Measurements from ENCODE around the gene TTN.
"Not testable (repeated sequence)": the region's sequence is repeated elsewhere in the genome, so short reads cannot be mapped to it uniquely, and the experiment has no call there.

TTN gene

DNA sequence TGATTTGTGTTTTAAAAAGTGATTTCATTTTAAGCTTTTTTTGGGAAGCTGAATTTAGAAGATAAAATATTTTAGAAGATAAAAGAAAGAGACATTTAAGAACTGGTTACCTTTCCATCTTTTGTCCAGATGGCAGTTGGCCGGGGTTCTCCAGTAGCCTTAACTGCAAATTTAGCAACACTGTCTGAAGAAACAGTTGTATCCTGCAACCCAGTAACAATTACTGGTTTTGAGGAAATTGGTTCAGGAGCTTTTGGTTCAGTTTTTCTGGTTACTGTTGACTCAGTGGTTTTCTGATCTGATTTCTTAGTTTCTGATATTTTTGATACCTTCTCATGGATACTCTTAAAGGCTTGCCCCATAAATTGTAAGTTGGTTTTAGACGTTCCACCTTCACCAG, 277.1 kb downstream of the TTN start:
- no peak for DNase-seq (ENCODE audit: low read depth)

DNA sequence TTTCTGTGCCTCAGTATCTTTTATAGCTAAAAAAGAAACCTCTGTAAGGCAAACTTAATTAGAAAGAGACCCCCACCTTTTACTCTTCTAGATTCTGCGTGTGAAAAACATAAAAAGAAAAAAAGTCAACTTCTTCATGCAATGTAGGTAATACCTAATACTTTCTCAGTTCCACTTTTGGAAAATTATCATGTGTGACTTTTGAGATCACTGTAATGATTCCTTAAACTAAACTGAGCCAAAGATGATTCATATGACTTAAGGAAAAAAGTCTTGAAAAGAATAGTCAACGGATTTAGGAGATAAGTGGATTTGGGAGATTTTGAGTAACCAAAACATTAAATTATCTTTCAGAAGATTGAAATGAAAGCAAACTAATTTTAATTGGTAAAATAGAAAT, 278.0 kb downstream of the TTN start:
- no peak for DNase-seq (ENCODE audit: low read depth)

DNA sequence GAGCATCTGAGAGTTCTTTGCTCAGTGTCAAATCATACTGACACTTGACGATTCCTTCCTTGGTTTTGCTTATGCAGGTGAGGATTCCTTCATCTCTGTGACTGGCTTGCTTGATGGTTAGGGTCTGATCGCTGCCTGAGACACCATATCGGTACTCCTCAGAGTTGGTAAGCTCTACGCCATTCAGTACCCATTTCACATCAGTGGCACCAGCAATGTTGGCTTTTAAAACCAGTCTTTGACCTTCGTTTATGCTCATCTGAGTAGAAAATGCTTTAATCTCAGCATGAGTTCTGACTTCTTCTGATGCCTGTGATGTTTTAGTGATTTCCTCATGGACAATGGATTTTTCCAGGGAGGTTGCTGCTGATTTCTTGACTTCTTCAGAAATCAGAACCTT, 278.6 kb downstream of the TTN start:
- DNase-seq (ENCODE audit: low read depth), result no peak

DNA sequence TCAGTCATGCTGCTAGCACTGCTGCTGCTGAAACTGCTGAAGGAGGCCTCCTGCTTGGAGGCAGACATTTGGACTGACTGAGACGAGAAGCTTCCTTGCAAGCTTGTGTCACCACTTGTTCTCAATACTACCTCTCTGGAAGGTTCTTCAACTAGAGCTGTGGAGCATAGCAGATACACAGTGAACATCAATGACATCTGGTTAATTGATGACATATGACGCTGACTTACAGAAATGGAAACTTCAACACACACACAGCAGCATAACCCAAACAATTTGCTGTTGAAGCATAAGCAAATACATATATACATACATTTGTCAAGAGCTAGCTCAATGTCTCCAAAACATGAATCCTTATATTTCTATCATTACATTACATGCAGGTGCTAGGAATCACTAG, 279.6 kb downstream of the TTN start:
- DNase-seq (ENCODE audit: low read depth), result no peak

DNA sequence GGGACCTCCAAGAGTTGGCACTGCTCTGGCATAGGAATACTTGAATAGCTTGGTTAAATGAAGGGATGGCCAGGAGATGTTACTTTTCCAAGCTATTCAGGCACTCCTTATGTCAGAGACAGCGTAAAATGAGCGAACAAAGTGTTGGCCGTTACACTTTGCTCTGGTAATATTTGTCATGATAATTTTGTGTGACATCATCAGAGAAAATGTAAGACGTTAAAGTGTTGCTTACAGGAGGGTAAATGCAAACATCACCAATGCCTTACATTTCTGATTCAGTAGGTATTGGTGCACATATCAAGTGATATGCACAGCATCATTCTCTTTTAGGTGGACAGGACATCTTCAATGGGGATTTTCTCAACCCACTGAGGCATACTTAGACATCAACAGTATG, 281.0 kb downstream of the TTN start:
- no peak for DNase-seq (ENCODE audit: low read depth)

DNA sequence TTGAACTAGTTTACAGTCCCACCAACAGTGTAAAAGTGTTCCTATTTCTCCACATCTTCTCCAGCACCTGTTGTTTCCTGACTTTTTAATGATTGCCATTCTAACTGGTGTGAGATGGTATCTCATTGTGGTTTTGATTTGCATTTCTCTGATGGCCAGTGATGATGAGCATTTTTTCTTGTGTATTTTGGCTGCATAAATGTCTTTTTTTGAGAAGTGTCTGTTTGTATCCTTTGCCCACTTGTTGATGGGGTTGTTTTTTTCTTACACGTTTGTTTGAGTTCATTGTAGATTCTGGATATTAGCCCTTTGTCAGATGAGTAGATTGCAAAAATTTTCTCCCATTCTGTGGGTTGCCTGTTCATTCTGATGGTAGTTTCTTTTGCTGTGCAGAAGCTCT, 281.8 kb downstream of the TTN start:
- DNase-seq (ENCODE audit: low read depth), result not testable (repeated sequence)

DNA sequence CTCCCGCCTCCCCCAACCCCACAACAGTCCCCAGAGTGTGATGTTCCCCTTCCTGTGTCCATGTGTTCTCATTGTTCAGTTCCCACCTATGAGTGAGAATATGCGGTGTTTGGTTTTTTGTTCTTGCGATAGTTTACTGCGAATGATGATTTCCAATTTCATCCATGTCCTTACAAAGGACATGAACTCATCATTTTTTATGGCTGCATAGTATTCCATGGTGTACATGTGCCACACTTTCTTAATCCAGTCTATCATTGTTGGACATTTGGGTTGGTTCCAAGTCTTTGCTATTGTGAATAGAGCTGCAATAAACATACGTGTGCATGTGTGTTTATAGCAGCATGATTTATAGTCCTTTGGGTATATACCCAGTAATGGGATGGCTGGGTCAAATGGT, 282.2 kb downstream of the TTN start:
- DNase-seq (ENCODE audit: low read depth), result not testable (repeated sequence)

DNA sequence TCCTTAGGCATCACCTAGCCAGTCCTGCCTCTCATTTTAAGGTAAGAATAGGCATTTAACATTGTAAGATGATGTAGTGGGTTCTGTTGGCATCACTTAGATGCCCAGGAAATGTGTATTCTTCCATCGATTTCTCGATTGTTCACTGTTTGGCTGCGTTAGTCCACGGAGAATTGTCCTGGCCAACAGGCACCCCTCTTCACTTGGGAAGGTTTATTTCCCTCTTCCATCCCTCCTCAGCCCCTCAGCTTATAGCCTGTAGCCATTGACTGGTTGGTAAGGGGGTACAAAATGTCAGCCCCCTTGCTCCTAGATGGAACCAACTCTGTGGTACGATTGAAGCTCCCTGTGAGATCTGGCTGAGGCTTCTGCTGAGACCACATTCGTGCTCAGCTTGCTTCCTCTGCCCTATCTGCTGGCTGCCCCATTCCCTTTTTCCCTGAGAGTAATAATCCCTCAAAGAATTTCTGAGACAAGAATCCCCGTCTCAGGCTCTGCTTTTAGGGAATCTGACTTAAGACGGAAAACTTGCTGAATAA, 283.6 kb downstream of the TTN start:
- no peak for DNase-seq (ENCODE audit: low read depth)

DNA sequence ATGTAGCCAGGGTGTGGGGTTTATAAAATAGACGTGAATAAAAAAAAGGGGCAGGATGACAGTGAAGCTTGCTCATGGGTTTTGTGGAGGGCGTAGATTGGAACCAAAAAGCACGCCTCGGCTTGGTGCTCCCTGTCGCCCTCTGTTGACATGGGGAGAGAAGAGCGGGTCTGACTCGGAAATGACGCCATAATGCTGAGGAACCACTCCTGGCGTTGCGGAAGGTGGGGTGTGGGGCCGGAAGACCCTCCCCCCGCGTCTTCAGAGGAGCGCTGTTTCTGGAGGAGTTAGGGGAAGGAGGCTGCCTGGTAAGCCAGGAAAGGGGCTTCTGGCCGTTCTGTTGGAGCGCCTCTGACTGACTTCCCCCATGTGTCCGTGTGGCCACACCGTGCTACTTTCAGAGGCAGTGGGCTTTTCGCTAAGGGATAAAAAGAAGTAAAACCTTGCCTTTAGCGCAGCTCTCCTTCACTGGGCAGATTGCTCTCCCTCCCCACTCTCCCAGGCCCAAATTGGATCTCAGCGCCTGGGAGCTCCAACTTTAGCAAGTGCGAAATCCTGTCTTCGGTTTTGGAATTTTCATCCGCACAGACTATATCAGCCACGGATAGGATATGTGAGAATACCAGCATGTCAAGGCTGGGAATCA, 284.1 kb downstream of the TTN start:
- DNase-seq (ENCODE audit: low read depth), result peak; percentile 76

DNA sequence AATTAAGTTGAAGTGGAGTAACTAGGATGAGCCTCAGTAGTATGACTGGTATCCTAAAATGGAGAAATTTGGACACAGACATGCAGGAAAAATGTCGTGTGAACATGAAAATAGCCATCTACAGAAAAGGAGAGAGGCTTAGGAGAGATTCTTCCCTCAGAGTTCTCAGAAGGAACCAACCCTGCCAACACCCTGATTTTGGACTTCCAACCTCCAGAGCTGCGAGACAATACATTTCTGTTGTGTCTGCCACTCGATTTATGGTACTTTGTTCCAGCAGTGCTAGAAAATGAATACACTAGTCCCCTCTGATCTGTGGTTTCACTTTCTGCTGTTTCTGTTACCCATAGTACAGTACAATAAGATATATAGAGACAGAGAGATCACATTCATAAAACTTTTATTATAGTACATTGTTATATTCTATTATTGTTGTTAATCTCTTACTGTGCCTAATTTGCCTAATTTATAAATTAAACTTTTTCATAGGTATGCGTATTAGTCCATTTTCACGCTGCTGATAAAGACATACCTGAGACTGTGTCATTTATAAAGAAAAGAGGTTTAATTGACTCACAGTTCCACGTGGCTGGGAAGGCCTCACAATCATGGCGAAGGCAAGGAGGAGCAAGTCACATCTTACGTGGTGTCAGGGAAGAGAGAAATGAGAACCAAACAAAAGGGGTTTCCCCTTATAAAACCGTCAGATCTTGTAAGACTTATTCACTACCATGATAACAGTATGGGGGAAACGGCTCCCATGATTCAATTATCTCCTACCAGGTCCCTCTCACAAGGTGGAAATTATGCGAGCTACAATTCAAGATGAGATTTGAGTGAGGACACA, 285.7 kb downstream of the TTN start:
- DNase-seq (ENCODE audit: low read depth), result no peak

DNA sequence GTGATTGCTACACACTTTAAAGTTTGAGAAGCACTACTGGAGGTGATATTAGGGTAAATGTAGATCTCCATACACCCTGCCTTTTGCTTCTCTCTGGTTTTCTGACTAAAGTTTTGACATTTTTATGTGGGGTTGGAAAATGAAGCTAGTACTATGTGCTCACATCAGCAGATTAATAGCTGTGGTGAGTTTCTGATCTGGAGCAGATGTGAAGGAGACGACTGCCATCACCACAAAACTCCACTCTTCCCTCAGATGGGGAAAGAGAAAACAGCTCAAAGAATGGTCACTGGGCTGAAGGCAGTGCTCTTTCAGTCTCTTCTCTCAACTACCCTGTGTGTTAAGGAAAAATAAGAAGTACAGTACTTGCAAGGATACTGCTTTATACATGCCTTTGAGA, 289.7 kb downstream of the TTN start:
- DNase-seq (ENCODE audit: low read depth), result no peak

DNA sequence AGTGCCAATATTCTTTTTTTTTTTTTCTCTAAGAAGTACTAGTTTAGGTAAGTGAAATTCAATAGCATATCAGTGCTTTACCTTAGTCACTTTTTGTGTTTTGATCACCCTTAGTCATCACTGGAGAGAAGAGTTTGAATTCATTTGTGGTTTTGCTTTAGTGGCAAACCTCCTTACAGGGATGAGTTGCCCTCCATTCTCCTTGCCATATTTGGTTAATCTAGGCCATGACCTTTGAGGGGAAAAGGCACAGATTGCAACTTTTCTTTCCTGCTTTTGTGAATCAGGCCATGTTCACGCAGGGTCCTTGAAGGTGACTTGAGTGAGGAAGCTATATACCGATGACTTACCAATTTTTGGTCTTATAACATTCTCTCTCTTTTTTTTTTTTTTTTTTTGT, 292.6 kb downstream of the TTN start:
- DNase-seq (ENCODE audit: low read depth), result no peak

DNA sequence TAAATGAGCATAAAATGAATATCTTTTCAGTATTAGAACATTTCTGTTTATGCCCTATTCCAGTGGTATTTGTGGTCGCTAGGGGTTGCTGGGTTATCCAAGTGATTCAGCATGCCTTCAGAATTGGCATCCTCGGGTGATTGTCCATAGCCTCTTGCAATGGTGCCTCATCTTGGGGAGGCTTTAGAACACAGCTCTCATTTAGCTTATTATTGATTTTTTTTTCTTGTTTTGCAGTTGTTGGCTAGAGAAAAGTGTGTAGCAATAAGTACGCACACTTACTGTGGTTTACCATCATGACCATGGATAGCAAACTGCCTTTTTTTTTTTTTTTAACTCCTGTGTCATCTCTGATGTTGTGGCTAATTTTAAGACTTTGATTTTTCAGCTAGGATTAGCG, 293.3 kb downstream of the TTN start:
- DNase-seq (ENCODE audit: low read depth), result no peak

DNA sequence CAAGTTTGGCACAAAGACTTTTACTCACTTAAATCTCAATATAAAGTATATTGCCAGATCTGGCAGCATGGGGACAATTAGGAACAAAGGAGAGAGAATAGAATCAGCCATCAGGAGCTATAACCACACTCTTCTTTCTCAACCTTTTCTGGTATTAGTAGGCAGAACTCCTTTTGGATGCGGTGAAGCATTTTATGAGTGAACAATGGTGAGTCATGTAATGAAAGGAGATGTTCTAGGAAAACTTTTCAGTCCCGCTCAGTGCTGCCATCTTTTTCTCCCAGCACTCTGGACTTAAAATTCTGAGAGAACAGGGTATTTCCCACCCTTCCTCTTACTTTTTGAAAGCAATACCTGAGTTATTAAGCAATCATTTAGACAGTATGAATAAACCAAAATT, 294.7 kb downstream of the TTN start:
- DNase-seq (ENCODE audit: low read depth), result no peak

DNA sequence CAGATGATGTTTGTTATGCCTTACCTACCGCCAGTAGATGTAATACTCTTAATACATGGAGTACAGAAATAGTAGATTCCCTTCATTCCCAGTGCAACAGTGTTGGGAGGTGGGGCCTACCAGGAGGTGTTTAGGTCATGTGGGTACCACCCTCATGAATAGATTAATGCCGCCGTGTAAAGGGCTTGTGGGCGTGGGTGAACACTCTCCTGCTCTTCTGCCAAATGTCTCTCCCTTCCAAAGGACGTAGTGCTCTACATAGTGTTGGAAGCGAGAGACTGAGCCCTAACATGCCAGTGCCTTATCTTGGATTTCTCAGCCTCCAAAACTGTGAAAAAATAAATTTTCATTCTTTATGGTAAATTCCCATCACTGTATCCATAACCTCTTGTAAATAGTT, 296.8 kb downstream of the TTN start:
- DNase-seq (ENCODE audit: low read depth), result no peak

DNA sequence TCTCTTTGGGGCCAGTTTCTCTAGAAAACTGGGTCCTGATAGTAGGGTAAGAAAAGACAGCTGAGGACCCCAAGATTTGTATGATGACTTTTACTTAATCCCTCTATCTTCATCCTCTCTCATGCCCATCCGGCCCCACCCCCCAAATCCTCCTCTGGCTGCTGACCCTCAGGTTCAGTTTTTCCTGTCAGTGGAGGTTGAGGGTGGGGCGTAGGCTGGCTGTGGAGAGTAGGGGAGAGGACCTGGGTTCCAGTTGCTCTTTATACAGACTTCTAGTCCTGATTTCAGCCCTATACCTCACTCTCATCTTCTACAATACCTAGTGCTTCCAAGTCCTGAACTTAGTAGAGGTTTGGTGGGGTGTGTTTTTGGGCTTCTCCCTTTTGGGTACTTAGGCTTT, 298.6 kb downstream of the TTN start:
- DNase-seq (ENCODE audit: low read depth), result no peak

DNA sequence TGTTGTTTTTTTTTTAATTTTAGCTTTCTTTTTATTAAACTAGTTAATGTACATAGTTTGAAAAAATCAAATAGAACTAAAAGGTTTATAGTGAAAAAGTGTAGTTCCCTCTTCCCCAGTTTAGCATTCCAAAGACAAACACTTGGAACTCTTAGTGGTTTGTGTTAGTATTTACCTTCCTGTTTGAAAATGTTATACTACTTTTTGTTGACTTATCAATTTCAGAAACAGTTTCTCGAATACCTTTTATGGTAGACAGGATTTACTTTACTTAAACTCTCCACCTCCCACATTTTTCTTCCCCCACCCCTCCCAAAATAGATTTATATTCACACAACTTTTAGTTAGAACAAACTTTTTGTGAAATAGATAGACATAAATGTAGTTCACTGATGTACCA, 300.3 kb downstream of the TTN start:
- DNase-seq (ENCODE audit: low read depth), result no peak

DNA sequence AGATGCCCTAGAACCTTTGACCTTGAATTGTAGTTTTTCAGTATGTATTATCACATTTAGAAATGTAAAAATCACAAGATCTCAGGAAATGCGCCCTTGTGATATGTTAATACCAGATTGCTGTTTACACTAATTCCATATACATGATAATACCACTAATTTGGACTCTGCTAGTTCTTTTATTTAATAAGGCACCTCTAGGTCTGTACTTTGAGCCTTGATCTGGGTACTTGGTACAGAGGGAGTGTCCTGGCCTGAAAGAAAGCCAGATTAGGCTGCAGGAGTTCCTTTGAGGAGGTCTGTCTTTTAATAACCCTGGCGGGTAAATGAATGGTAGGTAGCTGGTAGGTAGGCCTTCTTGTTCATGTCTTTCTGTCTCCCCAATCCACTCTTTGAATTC, 300.7 kb downstream of the TTN start:
- DNase-seq (ENCODE audit: low read depth), result no peak

DNA sequence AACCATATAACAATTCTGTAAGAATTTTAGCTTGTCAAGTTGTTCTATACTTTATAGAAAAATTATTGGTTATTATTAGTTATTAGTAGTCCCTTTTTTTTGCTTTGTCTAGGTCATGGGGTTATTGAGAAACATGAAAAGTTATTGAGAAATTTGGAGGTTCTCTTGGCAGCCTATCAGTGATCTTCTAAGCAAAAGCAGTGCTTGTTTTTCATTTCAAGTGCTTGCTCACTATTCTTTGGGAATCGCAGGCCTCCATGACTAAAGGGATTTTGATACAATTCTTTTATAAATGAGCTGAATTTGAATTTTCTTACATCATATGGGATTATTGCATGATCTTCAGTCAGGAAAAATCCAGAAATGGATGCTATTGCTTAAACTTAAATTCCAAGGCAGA, 301.1 kb downstream of the TTN start:
- DNase-seq (ENCODE audit: low read depth), result no peak

DNA sequence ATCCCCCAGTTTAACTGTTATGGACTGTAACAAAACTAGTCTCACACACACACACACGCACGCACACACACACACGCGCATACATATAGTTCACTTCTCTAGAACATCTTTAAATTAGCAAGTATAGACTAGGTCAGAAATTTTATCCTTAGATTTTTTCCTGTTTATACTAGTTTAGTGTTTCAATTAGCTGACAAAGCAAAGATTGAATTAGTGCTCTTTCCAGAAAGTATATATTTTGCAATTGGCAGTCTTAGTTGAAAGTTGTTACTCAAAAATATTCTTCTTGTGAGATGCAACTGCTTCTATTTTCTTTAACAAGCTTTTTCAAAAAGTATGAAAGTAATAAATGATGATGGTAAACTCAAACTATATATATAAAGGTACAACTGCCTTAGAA, 304.5 kb downstream of the TTN start:
- no peak for DNase-seq (ENCODE audit: low read depth)

DNA sequence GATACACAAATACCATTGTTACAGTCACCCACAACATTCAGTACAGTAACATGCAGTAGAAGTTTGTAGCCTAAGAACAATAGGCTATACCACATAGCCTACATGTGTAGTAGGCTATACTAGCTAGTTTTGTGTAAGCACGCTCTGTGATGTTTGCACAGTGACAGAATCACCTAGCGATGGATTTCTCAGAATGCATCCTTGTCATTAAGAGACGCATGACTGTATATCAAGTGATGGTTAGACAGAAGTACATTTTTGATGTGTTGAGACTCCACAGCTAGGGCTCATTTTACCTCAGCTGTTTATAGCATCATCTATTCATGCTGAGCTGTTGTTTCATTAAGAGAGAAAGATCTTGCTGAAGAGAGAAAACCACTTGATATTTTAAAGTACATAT, 307.6 kb downstream of the TTN start:
- no peak for DNase-seq (ENCODE audit: low read depth)

DNA sequence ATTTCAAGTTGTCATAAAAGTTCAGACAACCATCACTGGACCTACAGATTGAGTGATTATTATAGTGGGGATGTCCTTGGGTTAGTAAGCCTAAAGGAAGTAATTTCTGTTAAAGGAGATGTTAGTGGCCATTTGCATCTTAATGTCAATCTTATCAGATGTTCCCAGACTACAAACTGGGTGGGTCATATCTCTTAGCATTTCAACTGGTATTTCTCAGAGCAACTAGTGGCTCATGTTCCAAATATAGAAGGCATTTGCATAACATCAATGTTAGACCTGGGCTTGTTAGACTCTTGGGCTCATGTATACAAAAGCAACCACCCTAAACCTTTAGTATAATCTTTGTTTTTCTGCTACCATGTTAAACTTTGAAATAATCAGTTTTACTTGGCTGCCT, 309.1 kb downstream of the TTN start:
- no peak for DNase-seq (ENCODE audit: low read depth)

DNA sequence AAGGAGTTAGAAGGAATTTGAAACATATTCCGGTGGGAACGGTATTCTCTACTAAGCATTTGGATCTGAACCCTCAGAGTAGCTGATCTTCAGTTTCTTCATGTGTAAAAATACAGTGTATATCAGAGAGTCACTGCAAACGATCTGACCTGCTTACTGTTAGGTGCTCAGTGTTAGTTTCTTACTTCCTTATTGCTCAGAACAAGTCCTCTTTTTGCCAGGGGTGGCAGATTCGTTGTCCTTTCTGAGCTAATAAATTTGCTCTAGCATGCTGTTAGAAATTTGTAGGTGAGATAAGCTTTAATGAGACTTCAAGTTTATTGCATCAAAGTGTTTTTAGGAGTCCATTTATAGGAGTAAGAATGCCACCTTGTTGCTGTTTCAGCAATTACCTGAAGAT, 311.2 kb downstream of the TTN start:
- no peak for DNase-seq (ENCODE audit: low read depth)

DNA sequence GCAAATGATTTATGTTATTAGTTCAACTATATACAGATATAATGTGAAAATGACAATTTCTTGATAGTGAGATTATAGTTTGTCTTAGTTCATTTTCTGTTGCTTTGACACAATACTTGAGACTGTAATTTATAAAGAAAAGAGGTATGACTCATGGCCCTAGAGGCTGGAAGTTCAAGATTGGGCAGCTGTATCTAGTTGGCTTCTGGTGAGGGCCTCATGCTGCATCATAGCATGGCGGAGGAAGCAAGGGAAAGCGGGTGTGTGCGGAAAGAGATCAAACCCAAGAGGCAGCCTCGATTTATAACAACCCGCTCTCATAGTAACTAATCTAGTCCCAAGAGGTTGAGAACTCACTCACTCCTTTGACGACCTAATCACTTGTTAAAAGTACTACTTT, 315.6 kb downstream of the TTN start:
- DNase-seq (ENCODE audit: low read depth), result no peak
